Inflammatory macrophage (primary cell): ENCODE data around the gene DDX51.
A peak's percentile ranks its signal among the peaks of the same experiment; 100 is the strongest.

ENCODE experiments used
- DNase-seq, 2 donors: peaks; one replicate each; pipeline ENCODE4 v3.0.0-alpha.2; 2020 to 2022
- total RNA-seq, 18 experiments: gene quantifications; one replicate each; lab custom pipeline; 2026; ENCODE audit warnings: mixed read lengths in 6 of 18, inconsistent platforms in 2 of 18; lab: John Stamatoyannopoulos, UW

The DDX51 gene
- 1.7 to 18.0 (median 10.6) reads per million in 18 experiments for total RNA-seq

GRCh38 chr12:132144115-132144809 lies at the start of gene DDX51, which contains the start of gene NOC4L:
TSS of gene DDX51 (minus strand) at chr12:132144319. CDS start at chr12:132144296, 23 bp downstream.
TSS of gene NOC4L (plus strand) at chr12:132144457. CDS start at chr12:132144489, 32 bp downstream.
- peak; percentile 96 for DNase-seq

DNA sequence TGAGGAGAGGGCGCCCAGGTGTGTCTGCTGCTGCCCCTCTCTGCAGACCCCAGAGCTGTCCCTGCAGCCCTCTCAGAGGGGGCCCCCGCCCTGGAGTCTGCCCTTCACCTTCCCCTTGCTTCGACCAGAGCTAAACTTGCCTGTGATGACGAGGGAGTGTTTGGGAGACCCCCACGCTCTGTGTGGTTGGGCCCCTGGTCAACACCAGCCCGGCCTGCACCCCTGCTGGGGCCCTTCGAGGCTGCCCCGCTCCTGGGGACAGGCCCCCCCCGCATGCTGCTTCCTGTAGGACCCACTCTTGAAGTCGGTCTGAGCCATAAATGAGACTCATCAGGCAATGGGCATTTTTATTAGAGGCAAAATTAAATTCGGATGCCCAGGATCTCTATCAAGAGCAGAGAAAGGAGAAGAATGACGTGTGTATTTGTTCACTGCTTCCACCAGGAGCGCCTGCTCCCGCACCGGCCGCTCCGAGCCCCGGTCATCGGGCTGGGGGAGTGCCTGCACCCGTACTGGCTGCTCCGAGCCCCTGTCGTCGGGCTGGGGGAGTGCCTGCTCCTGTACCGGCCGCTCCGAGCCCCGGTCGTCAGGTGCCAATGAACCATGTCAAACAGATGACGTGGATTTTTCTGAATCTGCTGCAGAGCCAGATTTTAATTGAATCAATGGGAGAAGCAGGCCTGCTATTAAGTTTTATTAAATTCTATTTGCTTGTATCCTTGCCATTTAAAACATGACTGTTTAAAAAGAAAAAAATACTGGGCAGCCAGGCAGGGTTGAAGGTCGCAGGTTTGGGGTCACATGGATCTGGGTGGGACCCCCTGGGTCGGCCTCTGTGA lies 47.8 kb upstream of the DDX51 start:
- DNase-seq = no peak

- DNase-seq = no peak
These were observed 46.8 kb upstream of the DDX51 start for GRCh38 chr12:132190834-132191500.

- no peak for DNase-seq
These were observed 46.1 kb upstream of the DDX51 start for GRCh38 chr12:132190012-132190755.

GRCh38 chr12:132189378-132190011 lies 45.4 kb upstream of the DDX51 start:
- peak; percentile 97 for DNase-seq

GRCh38 chr12:132188916-132189325 lies 44.8 kb upstream of the DDX51 start:
- DNase-seq = no peak

DNA sequence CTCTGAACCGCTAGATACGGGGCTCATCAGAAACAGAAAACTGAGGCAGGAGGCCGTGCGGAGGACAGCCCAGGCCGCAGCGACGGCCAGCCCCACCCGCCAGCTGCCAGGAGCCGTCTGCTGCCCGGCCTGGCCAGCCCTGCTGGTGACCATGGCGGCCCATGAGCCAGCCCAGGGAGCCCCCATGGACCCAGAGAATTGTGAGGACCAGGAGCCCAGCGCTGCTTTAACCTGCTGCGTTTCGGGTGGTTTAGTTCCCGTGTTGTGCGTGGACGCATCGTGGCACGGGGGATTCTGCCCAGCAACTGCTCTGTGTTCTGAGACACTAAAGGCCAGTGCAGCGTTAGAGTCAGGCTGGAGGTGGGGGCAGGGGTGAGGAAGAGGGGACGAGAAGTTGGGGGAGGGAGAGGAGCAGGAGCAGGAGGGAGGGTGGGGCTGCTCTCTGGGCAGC lies 44.4 kb upstream of the DDX51 start:
- DNase-seq = no peak

DNA sequence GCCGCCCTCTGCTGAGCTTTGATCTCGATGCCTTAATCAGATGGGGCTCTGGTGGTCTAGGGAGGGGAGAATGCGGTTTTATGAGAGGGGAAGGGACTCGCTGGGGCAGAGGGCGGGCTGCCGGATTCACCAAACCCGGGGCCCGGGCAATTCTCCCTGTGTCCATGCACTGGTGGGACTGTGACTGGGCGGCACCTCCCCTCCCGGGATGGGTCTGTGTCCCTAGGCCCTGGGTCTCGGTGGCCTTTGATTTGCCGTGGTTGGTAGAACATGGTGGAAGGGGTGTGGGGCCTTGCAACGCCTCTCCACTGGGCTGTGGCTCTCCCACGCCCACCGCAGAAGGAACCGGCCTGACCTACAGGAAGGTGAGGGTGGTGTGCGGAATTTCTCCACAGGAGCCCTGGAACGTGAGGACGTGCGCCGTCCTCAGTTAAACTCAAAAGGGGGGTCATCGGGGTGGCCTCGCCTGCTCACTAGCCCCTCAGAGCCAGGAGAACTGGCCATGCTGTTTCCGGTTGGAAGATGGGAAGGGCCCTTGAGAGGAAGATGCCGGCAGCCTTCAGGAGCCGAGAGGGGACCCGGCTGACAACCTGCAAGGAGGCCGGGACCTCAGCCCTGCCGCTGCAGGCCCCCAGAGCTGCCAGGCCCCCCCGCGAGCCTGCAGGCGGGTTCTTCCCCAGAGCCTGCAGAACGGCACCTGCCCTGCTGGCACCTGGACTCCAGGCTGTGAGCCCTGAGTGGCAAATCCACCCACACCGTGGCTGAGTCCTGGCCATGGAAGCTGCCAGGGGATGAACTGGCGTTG lies 43.7 kb upstream of the DDX51 start:
- no peak for DNase-seq

- no peak for DNase-seq
These were observed 42.9 kb upstream of the DDX51 start for GRCh38 chr12:132186857-132187620.

DNA sequence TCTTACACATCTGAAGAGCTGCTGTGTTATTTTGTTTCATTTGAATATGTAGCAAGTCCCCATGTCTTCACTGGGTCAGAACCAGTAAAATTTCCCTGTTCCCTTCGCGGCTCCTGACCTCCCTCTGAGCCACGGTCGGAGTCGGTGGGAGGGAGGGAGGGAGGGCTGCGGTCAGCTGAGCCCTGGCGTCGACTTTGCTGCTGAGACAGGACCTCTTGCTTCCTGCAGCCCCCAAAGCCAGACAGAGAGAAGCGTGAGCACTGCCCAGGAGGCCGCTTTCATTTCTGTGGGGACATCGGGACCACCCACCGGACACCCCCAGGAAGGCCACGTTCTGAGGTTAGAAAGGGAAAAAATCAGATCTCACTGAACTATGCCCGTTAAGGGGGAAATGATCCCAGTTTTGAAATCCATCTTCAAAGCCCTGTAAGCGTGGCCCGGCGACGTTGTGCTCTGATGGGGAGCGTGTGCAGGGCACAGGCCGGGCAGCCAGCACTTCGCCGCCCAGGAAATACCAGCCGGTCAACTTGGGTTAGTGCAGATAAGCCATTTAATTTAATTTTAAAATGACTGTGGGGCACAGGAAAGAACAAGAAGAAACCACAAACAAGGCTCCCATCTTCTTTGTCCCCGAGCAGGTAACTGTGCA lies 42.2 kb upstream of the DDX51 start:
- DNase-seq = no peak

- no peak for DNase-seq
These were observed 41.6 kb upstream of the DDX51 start for GRCh38 chr12:132185705-132186104.

DNA sequence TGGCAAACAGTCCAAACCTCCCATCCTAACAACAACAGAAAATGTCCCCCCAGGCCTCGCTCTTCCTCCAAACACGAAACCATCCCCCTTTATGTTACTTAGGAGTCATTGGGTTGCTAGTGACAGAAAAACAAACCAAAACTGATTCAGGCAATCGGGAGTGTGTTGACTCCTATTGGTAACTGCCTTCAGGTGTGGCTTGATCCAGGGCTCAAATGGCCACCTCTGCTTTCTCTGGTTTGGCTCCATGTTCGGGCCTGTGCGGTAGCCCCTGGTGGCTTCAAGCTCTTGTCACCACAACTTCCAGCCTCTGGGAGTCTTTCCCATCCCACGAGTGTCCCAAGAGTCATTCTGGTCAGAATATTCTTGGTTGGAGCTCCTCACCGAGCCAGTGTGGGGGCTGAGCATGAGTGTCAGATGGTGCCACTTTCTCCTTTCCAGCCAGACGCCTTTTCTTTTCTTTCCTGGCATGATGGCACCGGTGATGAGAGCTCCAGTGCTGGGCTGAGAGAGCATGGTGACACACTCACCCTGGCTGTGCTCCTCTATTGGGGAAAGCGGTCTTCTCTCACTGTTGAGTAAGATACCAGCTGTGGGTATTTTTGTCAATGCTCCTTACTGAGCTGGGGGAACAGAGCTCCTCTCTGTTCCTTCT lies 38.7 kb upstream of the DDX51 start:
- no peak for DNase-seq

DNA sequence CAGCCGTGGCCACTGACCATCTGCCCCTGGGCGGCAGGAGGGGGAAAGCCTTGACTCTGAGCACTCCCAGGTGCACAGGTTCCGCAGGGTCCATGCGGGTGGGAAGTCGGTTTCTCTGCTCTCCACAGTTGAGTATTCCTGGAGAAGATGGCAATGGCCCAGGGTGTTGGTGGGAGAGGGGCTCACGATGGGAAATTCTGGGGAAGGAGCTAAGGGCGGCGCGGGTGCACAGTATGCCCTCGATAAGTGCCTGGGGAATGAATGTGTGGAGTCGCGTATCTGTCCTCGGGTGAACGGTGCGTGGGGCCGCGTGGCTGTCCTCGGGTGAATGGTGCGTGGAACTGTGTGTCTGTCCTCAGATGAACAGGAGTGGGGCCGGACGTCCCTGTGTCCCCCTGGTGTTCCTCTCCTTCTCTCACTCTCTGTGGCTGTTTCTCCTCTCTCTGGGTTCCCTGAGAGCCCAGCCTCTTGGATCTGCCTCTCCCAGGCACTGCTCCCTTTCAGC lies 38.1 kb upstream of the DDX51 start:
- DNase-seq = no peak

- DNase-seq = no peak
These were observed 37.6 kb upstream of the DDX51 start for GRCh38 chr12:132181570-132182200.

- DNase-seq = no peak
These were observed 36.8 kb upstream of the DDX51 start for GRCh38 chr12:132180648-132181546.

DNA sequence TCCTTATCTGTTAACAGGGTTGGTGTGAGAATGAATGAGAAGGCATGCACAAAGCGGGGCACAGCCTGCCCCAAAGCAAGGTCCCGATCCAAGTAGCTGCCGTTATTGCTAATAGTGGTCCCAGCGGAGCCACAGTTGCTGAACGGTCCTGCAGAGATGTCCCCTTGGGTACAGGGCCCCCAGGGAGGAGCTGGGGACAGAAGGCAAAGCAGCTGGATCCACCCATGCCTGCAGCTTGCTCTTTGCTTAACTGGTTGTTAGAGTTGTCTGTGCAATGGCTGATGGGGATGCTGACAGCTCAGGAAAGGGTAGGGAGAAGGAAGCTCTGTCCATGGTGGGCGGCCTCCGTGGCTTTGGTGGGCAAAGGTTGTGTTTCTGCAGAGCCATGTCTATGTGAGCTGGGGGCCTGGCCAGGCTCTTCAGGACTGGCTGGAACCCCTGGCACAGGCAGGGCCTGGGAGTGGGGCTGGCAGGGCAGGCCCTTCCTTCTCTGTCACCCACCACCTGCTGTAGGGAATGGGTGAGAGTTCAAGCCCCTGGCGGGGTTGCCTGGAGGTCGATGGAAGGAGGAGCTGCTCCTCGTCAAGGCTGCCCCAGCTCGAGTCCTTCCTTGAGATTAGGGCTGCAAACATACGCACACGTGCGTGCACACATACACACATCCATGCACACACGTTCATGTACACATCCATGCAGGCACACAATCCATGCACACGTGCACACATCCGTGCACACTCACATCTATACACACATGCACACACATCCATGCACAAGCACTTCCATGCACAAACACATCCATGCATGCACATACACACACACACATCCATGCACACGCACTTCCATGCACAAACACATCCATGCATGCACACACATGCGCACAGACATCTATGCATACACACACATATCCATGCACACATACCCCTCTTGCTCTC lies 35.6 kb upstream of the DDX51 start:
- no peak for DNase-seq
